Esophagus squamous epithelium (tissue), 5 donors: ENCODE results near the gene CEMIP. TPM values are rescaled to one million over a fixed set of nuclear protein-coding genes. Genes with fewer than 3 reads are reported as not detected.

Experiments used
- DNase-seq: peaks from one replicate; lab custom pipeline; 2025; lab: John Stamatoyannopoulos, UW
- H3K27ac ChIP-seq, 4 donors: fragments of 200-600 bp; sonication (generic); one replicate each; pipeline ENCODE4 v1.5.1; 2016 to 2019; ENCODE audit warnings: mild to moderate bottlenecking in 1 of 4
- H3K27me3 ChIP-seq, 4 donors: fragments of 200-600 bp; sonication (generic); 1 replicate in 3 of 4; 2 replicates in 1 of 4; pipeline versions ENCODE4 v1.5.1 to v1.6.0; 2017 to 2021; ENCODE audit warnings: antibody characterized with exemption in 1 of 4
- H3K36me3 ChIP-seq, 3 donors: fragments of 200-600 bp; sonication (generic); one replicate each; pipeline ENCODE4 v1.5.1; 2016 to 2019
- H3K4me1 ChIP-seq, 3 donors: fragments of 200-600 bp; sonication (generic); one replicate each; pipeline ENCODE4 v1.5.1; 2017 to 2019
- H3K4me3 ChIP-seq, 4 donors: fragments of 200-600 bp; sonication (generic); 1 replicate in 3 of 4; 2 replicates in 1 of 4; pipeline ENCODE4 v1.5.1; 2016 to 2019; ENCODE audit warnings: mild to moderate bottlenecking in 2 of 4, moderate library complexity in 1 of 4
- H3K9me3 ChIP-seq, 3 donors: fragments of 200-600 bp; sonication (generic); one replicate each; pipeline ENCODE4 v1.5.1; 2016 to 2019
- CTCF ChIP-seq, 6 experiments: fragments of 450-650 bp in 4 of 6; fragments of 200-600 bp in 2 of 6; sonication (generic) in 2 of 6; IDR thresholded peaks; one replicate each; pipeline ENCODE4 v1.5.1; 2016 to 2019; ENCODE audit warnings: antibody characterized with exemption in 6 of 6, mild to moderate bottlenecking in 4 of 6, moderate library complexity in 4 of 6
- POLR2A ChIP-seq, 4 donors: fragments of 450-650 bp; IDR thresholded peaks; one replicate each; pipeline ENCODE4 v1.6.1; 2017; ENCODE audit warnings: antibody characterized with exemption in 4 of 4, mild to moderate bottlenecking in 4 of 4, moderate library complexity in 3 of 4
- WGBS, 2 donors: methylation state at CpG; one replicate each; pipeline ENCODE4 v1.1.5; 2018; 5-methylcytosine and 5-hydroxymethylcytosine counted together
- intact Hi-C: fragments of 100-400 bp; cut with DNase I; formaldehyde crosslinking; loops from one replicate; pipeline ENCODE4 v1.15.0; 2022
- total RNA-seq, 4 donors: library from RNA; depleted of rRNA; stranded (reverse); fragments of >200 nt; gene quantifications; one replicate each; pipeline ENCODE4 v1.1.0, GENCODE V29; 2016
- donor health status: DM: yes; HTN: yes; CAD: no.

The CEMIP gene
- total RNA-seq, 4 donors from 2014 or later = 2.8 to 13.5 (median 7.6) TPM

DNA sequence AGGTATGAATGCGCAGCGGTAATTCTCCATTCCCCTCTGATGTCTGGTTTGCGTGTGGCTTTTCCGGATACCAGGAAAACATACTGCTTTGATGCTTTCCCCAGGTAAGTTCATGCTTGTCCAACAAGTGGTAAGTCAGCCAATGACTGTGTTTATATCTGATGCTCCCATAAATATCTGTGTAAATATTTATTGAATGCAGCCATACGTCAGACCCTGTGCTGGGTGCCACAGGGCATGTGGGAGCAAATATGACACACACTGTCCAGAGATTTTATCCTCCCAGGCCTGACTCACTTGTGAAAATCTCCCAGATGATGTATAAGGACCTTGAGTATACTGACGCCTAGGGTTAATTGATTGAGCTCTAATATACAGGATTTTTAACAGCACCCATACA, 29.6 kb upstream of the CEMIP start:
- TF ChIP-seq CTCF (IDR thresholded peaks at IDR 0.05) = no peak
- TF ChIP-seq POLR2A (IDR thresholded peaks at IDR 0.05) = no peak
- H3K27ac ChIP-seq = no peak overlapping the region
- peaks cover 0 to 12% (median 0%) of the 10 kb centered on the region in 3 donors for H3K4me1 ChIP-seq
- WGBS, 2 donors = 87 to 93% methylated on average over 6 of the region's 6 CpGs
- intact Hi-C loops = no loop called here
- no peaks in the 10 kb centered on the region for H3K27me3 ChIP-seq
- no peak for DNase-seq
- no peak overlapping the region for H3K4me3 ChIP-seq
- H3K36me3 ChIP-seq = peaks cover 0 to 51% (median 5%) of the 10 kb centered on the region in 3 donors
- H3K9me3 ChIP-seq = no peaks in the 10 kb centered on the region

DNA sequence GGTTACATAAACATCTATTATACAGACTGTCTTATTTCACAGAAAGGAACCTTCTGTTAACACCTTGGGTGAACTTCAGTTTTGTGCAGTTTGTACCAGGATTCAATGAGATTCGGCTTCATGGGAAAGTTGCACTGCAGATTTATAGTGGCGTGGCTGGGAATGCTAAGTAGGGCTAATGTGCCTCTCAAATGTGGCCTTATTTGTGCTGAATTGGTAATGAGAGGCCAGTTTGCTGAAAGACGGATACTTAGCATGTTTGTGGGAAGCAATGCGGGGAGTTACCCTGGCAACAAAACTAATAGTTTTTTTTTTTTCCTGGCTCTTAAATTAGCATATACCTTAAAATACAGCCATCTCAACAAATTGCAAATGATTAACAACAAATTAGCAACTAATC, 28.6 kb upstream of the CEMIP start:
- DNase-seq = no peak
- Histone ChIP-seq H3K4me3 (no peak overlapping the region), H3K27ac (no peak overlapping the region), H3K4me1 (peaks cover 0 to 4% (median 0%) of the 10 kb centered on the region in 3 donors), H3K9me3 (no peaks in the 10 kb centered on the region), H3K36me3 (peaks cover 0 to 61% (median 5%) of the 10 kb centered on the region in 3 donors), H3K27me3 (no peaks in the 10 kb centered on the region)
- intact Hi-C loops = no loop called here
- TF ChIP-seq POLR2A (IDR thresholded peaks at IDR 0.05) (no peak), CTCF (IDR thresholded peaks at IDR 0.05) (no peak)
- 93 to 100% methylated on average over 4 of the region's 4 CpGs for WGBS, 2 donors

- Histone ChIP-seq H3K4me3 (no peak overlapping the region), H3K9me3 (no peaks in the 10 kb centered on the region), H3K4me1 (peaks cover 0 to 12% (median 0%) of the 10 kb centered on the region in 3 donors), H3K36me3 (peaks cover 0 to 72% (median 8%) of the 10 kb centered on the region in 3 donors), H3K27ac (no peak overlapping the region), H3K27me3 (no peaks in the 10 kb centered on the region)
- TF ChIP-seq POLR2A (IDR thresholded peaks at IDR 0.05) = no peak
- TF ChIP-seq CTCF (IDR thresholded peaks at IDR 0.05) = no peak
- 65% methylated on average over 4 of the region's 4 CpGs for WGBS, 2 donors
- no peak for DNase-seq
- intact Hi-C loops = no loop called here
Measured at GRCh38 chr15:80752204-80752603, 27.0 kb upstream of the CEMIP start.

- peaks cover 0 to 72% (median 8%) of the 10 kb centered on the region in 3 donors for H3K36me3 ChIP-seq
- 36 to 51% methylated on average over 2 of the region's 2 CpGs for WGBS, 2 donors
- intact Hi-C loops = no loop called here
- TF ChIP-seq POLR2A (IDR thresholded peaks at IDR 0.05) (no peak), CTCF (IDR thresholded peaks at IDR 0.05) (no peak)
- DNase-seq = no peak
- H3K4me1 ChIP-seq = peaks cover 0 to 12% (median 0%) of the 10 kb centered on the region in 3 donors
- H3K27me3 ChIP-seq = no peaks in the 10 kb centered on the region
- no peak overlapping the region for H3K27ac ChIP-seq
- H3K9me3 ChIP-seq = no peaks in the 10 kb centered on the region
- no peak overlapping the region for H3K4me3 ChIP-seq
Measured at GRCh38 chr15:80753161-80753560, 26.0 kb upstream of the CEMIP start.

DNA sequence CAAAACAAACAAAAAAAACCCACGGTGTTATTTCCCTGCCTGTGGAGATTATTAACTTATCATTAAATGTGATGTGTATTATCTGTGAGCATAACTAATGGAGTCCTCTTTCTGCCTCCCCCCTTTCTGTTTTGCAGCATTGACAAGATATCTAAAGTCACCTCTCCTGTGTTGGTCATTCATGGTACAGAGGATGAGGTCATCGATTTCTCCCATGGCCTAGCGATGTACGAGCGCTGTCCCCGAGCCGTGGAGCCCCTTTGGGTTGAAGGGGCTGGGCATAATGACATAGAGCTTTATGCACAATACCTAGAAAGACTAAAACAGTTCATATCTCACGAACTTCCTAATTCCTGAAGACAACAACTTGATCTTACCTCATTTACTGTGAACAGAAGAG, 25.2 kb upstream of the CEMIP start:
- Histone ChIP-seq H3K27me3 (no peaks in the 10 kb centered on the region), H3K36me3 (peaks cover 0 to 69% (median 8%) of the 10 kb centered on the region in 3 donors), H3K9me3 (no peaks in the 10 kb centered on the region), H3K4me1 (peaks cover 0 to 12% (median 0%) of the 10 kb centered on the region in 3 donors), H3K27ac (no peak overlapping the region), H3K4me3 (no peak overlapping the region)
- 94 to 96% methylated on average over 8 of the region's 8 CpGs for WGBS, 2 donors
- intact Hi-C loops = no loop called here
- TF ChIP-seq POLR2A (IDR thresholded peaks at IDR 0.05) = no peak
- TF ChIP-seq CTCF (IDR thresholded peaks at IDR 0.05) = no peak
- no peak for DNase-seq
